Neural progenitor cell (in vitro differentiated cells): ENCODE results near the gene HEPACAM. TPM values are rescaled to one million over a fixed set of nuclear protein-coding genes. Genes with fewer than 3 reads are reported as not detected.
A peak's percentile ranks its signal among the peaks of the same experiment; 100 is the strongest.

Experiments used
- DNase-seq: peaks from one replicate; pipeline ENCODE4 v3.0.0-alpha.2; 2016; ENCODE audit warnings: low spot score
- H2AFZ ChIP-seq: fragments of 200-600 bp; sonication (generic); replicated peaks from 2 replicates; pipeline ENCODE4 v1.6.1; 2016; ENCODE audit warnings: antibody characterized with exemption
- H3F3A ChIP-seq: fragments of 200-600 bp; sonication (generic); 2 replicates; pipeline ENCODE4 v1.6.1; 2016; ENCODE audit warnings: antibody characterized with exemption, low read depth
- H3K27ac ChIP-seq: fragments of 200-600 bp; sonication (generic); 2 replicates; pipeline ENCODE4 v1.5.1; 2016; ENCODE audit warnings: mild to moderate bottlenecking
- H3K27me3 ChIP-seq: fragments of 200-600 bp; sonication (generic); 2 replicates; pipeline ENCODE4 v1.6.1; 2016; ENCODE audit warnings: mild to moderate bottlenecking, moderate library complexity
- H3K36me3 ChIP-seq: fragments of 200-600 bp; sonication (generic); 2 replicates; pipeline ENCODE4 v1.5.1; 2016
- H3K4me1 ChIP-seq: fragments of 200-600 bp; sonication (generic); 2 replicates; pipeline ENCODE4 v1.6.1; 2016; ENCODE audit warnings: mixed run types
- H3K4me2 ChIP-seq: fragments of 200-600 bp; sonication (generic); 2 replicates; pipeline ENCODE4 v1.6.1; 2016
- H3K4me3 ChIP-seq: fragments of 200-600 bp; sonication (generic); 2 replicates; pipeline ENCODE4 v1.5.1; 2016
- H3K79me2 ChIP-seq: fragments of 200-600 bp; sonication (generic); 2 replicates; pipeline ENCODE4 v1.6.1; 2016; ENCODE audit warnings: low read depth
- H3K9ac ChIP-seq: fragments of 200-600 bp; sonication (generic); 2 replicates; pipeline ENCODE4 v1.6.1; 2016
- H3K9me3 ChIP-seq: fragments of 200-600 bp; sonication (generic); 2 replicates; pipeline ENCODE4 v1.5.1; 2016; ENCODE audit warnings: low read depth
- H4K20me1 ChIP-seq: fragments of 200-600 bp; sonication (generic); 2 replicates; pipeline ENCODE4 v1.6.1; 2016; ENCODE audit warnings: low read depth
- H3K27ac Mint-ChIP-seq: 3 replicates; pipeline ENCODE4 v1.8.0; 2021; ENCODE audit warnings: mixed read lengths
- H3K27me3 Mint-ChIP-seq: 2 replicates; pipeline ENCODE4 v1.8.0; 2022; ENCODE audit warnings: low read depth, mild to moderate bottlenecking, inconsistent platforms, moderate library complexity, mixed read lengths; ENCODE audit not compliant: insufficient read depth
- H3K36me3 Mint-ChIP-seq: 3 replicates; pipeline ENCODE4 v1.8.0; 2021; ENCODE audit warnings: mixed read lengths
- H3K4me1 Mint-ChIP-seq: 3 replicates; pipeline ENCODE4 v1.8.0; 2021; ENCODE audit warnings: mixed read lengths
- H3K4me3 Mint-ChIP-seq: 3 replicates; pipeline ENCODE4 v1.8.0; 2021; ENCODE audit warnings: mild to moderate bottlenecking, moderate library complexity, mixed read lengths
- H3K9me3 Mint-ChIP-seq: 3 replicates; pipeline ENCODE4 v1.8.0; 2020; ENCODE audit warnings: mixed read lengths
- EZH2 ChIP-seq: fragments of 200-600 bp; sonication (generic); IDR thresholded peaks from 2 replicates; pipeline ENCODE4 v1.6.1; 2017; ENCODE audit warnings: antibody characterized with exemption, mild to moderate bottlenecking, moderate library complexity
- EZH2phosphoT487 ChIP-seq: fragments of 200-600 bp; sonication (generic); IDR thresholded peaks from 2 replicates; pipeline ENCODE4 v1.6.1; 2017; ENCODE audit warnings: antibody characterized with exemption
- total RNA-seq: library from RNA; depleted of rRNA; stranded (reverse); fragments of >200 nt; gene quantifications from 2 replicates; pipeline ENCODE4 v1.2.3, GENCODE V29; 2015; ENCODE audit warnings: low replicate concordance
- TF ChIP-seq, protein P1 (sequence below): fragments of 200-600 bp; sonication (generic); IDR thresholded peaks from 2 replicates; pipeline ENCODE4 v1.5.1; 2017; ENCODE audit warnings: antibody characterized with exemption, mild to moderate bottlenecking

HEPACAM gene
- total RNA-seq, 1 donor from 2014 or later = not detected

- Mint-ChIP-seq H3K4me1 (peaks cover 11% of the 10 kb centered on the region), H3K9me3 (peaks cover 8% of the 10 kb centered on the region), H3K4me3 (peak overlapping the region; percentile 82), H3K36me3 (no peaks in the 10 kb centered on the region), H3K27me3 (peaks cover 21% of the 10 kb centered on the region), H3K27ac (no peak overlapping the region)
- TF ChIP-seq EZH2 (peak; percentile 76), EZH2phosphoT487 (peak; percentile 38)
- TF ChIP-seq, protein P1, sequence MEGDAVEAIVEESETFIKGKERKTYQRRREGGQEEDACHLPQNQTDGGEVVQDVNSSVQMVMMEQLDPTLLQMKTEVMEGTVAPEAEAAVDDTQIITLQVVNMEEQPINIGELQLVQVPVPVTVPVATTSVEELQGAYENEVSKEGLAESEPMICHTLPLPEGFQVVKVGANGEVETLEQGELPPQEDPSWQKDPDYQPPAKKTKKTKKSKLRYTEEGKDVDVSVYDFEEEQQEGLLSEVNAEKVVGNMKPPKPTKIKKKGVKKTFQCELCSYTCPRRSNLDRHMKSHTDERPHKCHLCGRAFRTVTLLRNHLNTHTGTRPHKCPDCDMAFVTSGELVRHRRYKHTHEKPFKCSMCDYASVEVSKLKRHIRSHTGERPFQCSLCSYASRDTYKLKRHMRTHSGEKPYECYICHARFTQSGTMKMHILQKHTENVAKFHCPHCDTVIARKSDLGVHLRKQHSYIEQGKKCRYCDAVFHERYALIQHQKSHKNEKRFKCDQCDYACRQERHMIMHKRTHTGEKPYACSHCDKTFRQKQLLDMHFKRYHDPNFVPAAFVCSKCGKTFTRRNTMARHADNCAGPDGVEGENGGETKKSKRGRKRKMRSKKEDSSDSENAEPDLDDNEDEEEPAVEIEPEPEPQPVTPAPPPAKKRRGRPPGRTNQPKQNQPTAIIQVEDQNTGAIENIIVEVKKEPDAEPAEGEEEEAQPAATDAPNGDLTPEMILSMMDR = peak; percentile 6
- Histone ChIP-seq H3K4me3 (peak overlapping the region; percentile 37), H3K79me2 (no peaks in the 10 kb centered on the region), H3K9ac (no peak overlapping the region), H3F3A (peaks cover 14% of the 10 kb centered on the region), H4K20me1 (no peaks in the 10 kb centered on the region), H3K27ac (no peak overlapping the region), H3K9me3 (no peaks in the 10 kb centered on the region), H3K27me3 (peaks cover 53% of the 10 kb centered on the region), H3K4me1 (peaks cover 15% of the 10 kb centered on the region), H3K36me3 (no peaks in the 10 kb centered on the region), H3K4me2 (peak overlapping the region; percentile 74), H2AFZ (peak overlapping the region; percentile 78)
- DNase-seq = peak; percentile 85
Measured at GRCh38 chr11:124920870-124921609, 14.8 kb downstream of the HEPACAM start.

DNA sequence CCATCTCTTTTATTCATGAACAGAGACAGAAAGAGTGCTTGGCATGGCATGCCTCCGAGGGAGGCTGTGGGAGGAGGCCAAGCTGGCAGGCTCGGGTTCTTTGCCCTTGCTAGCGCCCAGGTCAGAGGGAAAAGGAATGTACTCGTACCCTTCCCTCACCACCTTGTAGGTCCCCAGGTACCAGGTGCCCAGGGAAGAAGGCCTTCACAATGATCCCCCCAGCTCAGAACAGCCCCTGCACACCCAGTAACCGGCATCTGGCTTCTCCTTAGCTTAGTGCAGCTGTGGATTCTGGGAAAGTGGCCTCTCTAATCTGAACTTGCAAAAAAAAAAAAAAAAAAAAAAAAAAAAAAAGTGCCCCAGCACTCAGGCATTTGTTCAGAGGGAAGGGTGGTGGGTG, 15.5 kb downstream of the HEPACAM start:
- H3K27me3 Mint-ChIP-seq = peaks cover 20% of the 10 kb centered on the region
- H3K4me1 ChIP-seq = peaks cover 15% of the 10 kb centered on the region
- H3K9me3 ChIP-seq = no peaks in the 10 kb centered on the region
- H3K36me3 ChIP-seq = no peaks in the 10 kb centered on the region
- peaks cover 53% of the 10 kb centered on the region for H3K27me3 ChIP-seq
- H3K4me2 ChIP-seq = peak overlapping the region; percentile 74
- H3K79me2 ChIP-seq = no peaks in the 10 kb centered on the region
- H3K27ac ChIP-seq = no peak overlapping the region
- no peaks in the 10 kb centered on the region for H3K36me3 Mint-ChIP-seq
- no peak overlapping the region for H3K27ac Mint-ChIP-seq
- no peak overlapping the region for H2AFZ ChIP-seq
- no peak for DNase-seq
- H3K9me3 Mint-ChIP-seq = peaks cover 10% of the 10 kb centered on the region
- peaks cover 11% of the 10 kb centered on the region for H3K4me1 Mint-ChIP-seq
- H3F3A ChIP-seq = peaks cover 14% of the 10 kb centered on the region
- peak overlapping the region; percentile 82 for H3K4me3 Mint-ChIP-seq
- TF ChIP-seq EZH2 (no peak), EZH2phosphoT487 (no peak)
- TF ChIP-seq, protein P1 = no peak
- H3K4me3 ChIP-seq = no peak overlapping the region
- no peaks in the 10 kb centered on the region for H4K20me1 ChIP-seq
- H3K9ac ChIP-seq = no peak overlapping the region

GRCh38 chr11:124919898-124920297, 15.9 kb downstream of the HEPACAM start:
- Histone ChIP-seq H3K4me2 (peak overlapping the region; percentile 27), H3K4me3 (no peak overlapping the region), H3K9me3 (no peaks in the 10 kb centered on the region), H3K79me2 (no peaks in the 10 kb centered on the region), H3K9ac (no peak overlapping the region), H3F3A (peaks cover 14% of the 10 kb centered on the region), H3K4me1 (peaks cover 15% of the 10 kb centered on the region), H4K20me1 (no peaks in the 10 kb centered on the region), H2AFZ (peak overlapping the region; percentile 45), H3K27ac (no peak overlapping the region), H3K27me3 (peaks cover 53% of the 10 kb centered on the region), H3K36me3 (no peaks in the 10 kb centered on the region)
- H3K4me1 Mint-ChIP-seq = peaks cover 11% of the 10 kb centered on the region
- no peaks in the 10 kb centered on the region for H3K36me3 Mint-ChIP-seq
- no peak overlapping the region for H3K4me3 Mint-ChIP-seq
- TF ChIP-seq, protein P1 = no peak
- TF ChIP-seq EZH2 (no peak), EZH2phosphoT487 (no peak)
- H3K9me3 Mint-ChIP-seq = peaks cover 12% of the 10 kb centered on the region
- peaks cover 20% of the 10 kb centered on the region for H3K27me3 Mint-ChIP-seq
- no peak for DNase-seq
- H3K27ac Mint-ChIP-seq = no peak overlapping the region
